ENCODE data around the gene TRAF7. TPM values are rescaled to one million over a fixed set of nuclear protein-coding genes. Genes with fewer than 3 reads are reported as not detected.
A peak's percentile ranks its signal among the peaks of the same experiment; 100 is the strongest.

Gene TRAF7
- total and polyA plus RNA-seq, 2 of the 13 experiments (the other 11 are each of a cell fraction or from before 2014, with no cell fraction given): 47.9 to 65.6 TPM

DNA sequence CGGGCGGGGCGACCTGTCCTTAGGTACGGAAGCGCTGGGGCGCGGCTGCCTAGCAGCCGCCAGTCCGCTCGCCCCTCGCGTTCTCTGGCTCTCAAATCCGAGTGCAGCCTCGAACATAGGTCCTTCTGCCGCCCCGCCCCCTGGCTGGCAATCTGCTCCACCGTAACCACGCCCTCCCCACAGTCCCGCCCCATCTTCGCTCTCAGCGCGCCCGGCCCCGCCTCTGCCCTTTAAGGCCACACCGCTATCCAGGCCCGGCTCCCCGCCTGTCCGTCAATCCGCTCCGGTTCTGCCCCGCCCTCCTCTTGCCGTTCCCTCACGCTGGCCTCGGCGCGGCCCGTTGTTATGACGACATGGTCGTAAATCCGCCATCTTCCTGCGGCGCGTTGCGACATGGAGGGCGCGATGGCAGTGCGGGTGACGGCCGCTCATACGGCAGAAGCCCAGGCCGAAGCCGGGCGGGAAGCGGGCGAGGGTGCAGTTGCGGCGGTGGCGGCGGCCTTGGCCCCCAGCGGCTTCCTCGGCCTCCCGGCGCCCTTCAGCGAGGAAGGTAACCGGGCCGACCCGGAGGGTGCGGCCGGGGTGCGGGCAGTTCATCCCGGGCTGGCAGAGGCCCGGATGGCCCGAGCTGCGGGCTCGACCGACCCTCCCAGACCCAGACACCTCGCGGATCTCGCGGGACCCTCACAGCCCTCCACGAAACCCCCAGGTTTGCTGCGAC lies 67.8 kb downstream of the TRAF7 start, which contains the start of gene E4F1 (continued):
- TF ChIP-seq, protein P1, sequence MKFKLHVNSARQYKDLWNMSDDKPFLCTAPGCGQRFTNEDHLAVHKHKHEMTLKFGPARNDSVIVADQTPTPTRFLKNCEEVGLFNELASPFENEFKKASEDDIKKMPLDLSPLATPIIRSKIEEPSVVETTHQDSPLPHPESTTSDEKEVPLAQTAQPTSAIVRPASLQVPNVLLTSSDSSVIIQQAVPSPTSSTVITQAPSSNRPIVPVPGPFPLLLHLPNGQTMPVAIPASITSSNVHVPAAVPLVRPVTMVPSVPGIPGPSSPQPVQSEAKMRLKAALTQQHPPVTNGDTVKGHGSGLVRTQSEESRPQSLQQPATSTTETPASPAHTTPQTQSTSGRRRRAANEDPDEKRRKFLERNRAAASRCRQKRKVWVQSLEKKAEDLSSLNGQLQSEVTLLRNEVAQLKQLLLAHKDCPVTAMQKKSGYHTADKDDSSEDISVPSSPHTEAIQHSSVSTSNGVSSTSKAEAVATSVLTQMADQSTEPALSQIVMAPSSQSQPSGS (CRISPR knock-in tag; IDR thresholded peaks at IDR 0.05): peak; percentile 88; the same call in 1 of the 2 replicates
- TF ChIP-seq SYNCRIP (IDR thresholded peaks at IDR 0.05; ENCODE audit: insufficient read depth, low read depth, low read length) (no peak), RAD51 (IDR thresholded peaks at IDR 0.05; ENCODE audit: borderline replicate concordance) (no peak), HDAC1 (CRISPR knock-in tag; IDR thresholded peaks at IDR 0.05) (peak; percentile 95), ZNF20 (CRISPR knock-in tag; IDR thresholded peaks at IDR 0.05) (no peak), ZNF782 (CRISPR knock-in tag; IDR thresholded peaks at IDR 0.05; ENCODE audit: borderline replicate concordance) (no peak; the same call in 1 of the 2 replicates), ARNT2 (CRISPR knock-in tag; IDR thresholded peaks at IDR 0.05; ENCODE audit: low read depth) (peak; percentile 92), ZKSCAN1 (IDR thresholded peaks at IDR 0.05; ENCODE audit: low read length) (no peak), REPIN1 (CRISPR knock-in tag; IDR thresholded peaks at IDR 0.05; ENCODE audit: borderline replicate concordance, low read depth) (peak; percentile 84), ZNF577 (CRISPR knock-in tag; IDR thresholded peaks at IDR 0.05; ENCODE audit: borderline replicate concordance, low read depth) (no peak), ZNF274 (CRISPR knock-in tag; IDR thresholded peaks at IDR 0.05) (no peak; the same call in 1 of the 2 replicates), ZMYM3 (CRISPR knock-in tag; IDR thresholded peaks at IDR 0.05) (peak; percentile 68; the same call in 1 of the 2 replicates), CAMTA2 (CRISPR knock-in tag; IDR thresholded peaks at IDR 0.05; ENCODE audit: borderline replicate concordance) (no peak), ONECUT2 (CRISPR knock-in tag; IDR thresholded peaks at IDR 0.05) (no peak), ZC3H13 (CRISPR knock-in tag; IDR thresholded peaks at IDR 0.05) (no peak; the same call in 1 of the 2 replicates), AGO1 (IDR thresholded peaks at IDR 0.05; ENCODE audit: low read depth, low read length, poor library complexity, severe bottlenecking) (no peak), ZNF326 (CRISPR knock-in tag; IDR thresholded peaks at IDR 0.05; ENCODE audit: borderline replicate concordance) (no peak), ZNF589 (CRISPR knock-in tag; conservative IDR thresholded peaks at IDR 0.05) (peak; percentile 69; the same call in 1 of the 2 replicates), THYN1 (CRISPR knock-in tag; IDR thresholded peaks at IDR 0.05; ENCODE audit: borderline replicate concordance, low read depth) (no peak), ZNF496 (CRISPR knock-in tag; IDR thresholded peaks at IDR 0.05; ENCODE audit: insufficient replicate concordance) (no peak)
- TF ChIP-seq, protein P2, sequence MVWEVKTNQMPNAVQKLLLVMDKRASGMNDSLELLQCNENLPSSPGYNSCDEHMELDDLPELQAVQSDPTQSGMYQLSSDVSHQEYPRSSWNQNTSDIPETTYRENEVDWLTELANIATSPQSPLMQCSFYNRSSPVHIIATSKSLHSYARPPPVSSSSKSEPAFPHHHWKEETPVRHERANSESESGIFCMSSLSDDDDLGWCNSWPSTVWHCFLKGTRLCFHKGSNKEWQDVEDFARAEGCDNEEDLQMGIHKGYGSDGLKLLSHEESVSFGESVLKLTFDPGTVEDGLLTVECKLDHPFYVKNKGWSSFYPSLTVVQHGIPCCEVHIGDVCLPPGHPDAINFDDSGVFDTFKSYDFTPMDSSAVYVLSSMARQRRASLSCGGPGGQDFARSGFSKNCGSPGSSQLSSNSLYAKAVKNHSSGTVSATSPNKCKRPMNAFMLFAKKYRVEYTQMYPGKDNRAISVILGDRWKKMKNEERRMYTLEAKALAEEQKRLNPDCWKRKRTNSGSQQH (CRISPR knock-in tag; IDR thresholded peaks at IDR 0.05; ENCODE audit: low read depth): peak; percentile 86
- TF ChIP-seq, protein P3, sequence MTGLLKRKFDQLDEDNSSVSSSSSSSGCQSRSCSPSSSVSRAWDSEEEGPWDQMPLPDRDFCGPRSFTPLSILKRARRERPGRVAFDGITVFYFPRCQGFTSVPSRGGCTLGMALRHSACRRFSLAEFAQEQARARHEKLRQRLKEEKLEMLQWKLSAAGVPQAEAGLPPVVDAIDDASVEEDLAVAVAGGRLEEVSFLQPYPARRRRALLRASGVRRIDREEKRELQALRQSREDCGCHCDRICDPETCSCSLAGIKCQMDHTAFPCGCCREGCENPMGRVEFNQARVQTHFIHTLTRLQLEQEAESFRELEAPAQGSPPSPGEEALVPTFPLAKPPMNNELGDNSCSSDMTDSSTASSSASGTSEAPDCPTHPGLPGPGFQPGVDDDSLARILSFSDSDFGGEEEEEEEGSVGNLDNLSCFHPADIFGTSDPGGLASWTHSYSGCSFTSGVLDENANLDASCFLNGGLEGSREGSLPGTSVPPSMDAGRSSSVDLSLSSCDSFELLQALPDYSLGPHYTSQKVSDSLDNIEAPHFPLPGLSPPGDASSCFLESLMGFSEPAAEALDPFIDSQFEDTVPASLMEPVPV (CRISPR knock-in tag; IDR thresholded peaks at IDR 0.05): peak; percentile 66; the same call in 1 of the 2 replicates
- TF ChIP-seq, protein P4, sequence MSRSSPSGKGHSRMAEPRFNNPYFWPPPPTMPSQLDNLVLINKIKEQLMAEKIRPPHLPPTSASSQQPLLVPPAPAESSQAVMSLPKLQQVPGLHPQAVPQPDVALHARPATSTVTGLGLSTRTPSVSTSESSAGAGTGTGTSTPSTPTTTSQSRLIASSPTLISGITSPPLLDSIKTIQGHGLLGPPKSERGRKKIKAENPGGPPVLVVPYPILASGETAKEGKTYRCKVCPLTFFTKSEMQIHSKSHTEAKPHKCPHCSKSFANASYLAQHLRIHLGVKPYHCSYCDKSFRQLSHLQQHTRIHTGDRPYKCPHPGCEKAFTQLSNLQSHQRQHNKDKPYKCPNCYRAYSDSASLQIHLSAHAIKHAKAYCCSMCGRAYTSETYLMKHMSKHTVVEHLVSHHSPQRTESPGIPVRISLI (CRISPR knock-in tag; IDR thresholded peaks at IDR 0.05; ENCODE audit: borderline replicate concordance): no peak
